HL-60 (cell line): ENCODE data around the gene SLCO4C1.
A peak's percentile ranks its signal among the peaks of the same experiment; 100 is the strongest.
"Not testable (repeated sequence)": the region's sequence is repeated elsewhere in the genome, so short reads cannot be mapped to it uniquely, and the experiment has no call there.

Experiments used
- DNase-seq, 2 experiments: peaks; one replicate each; pipeline ENCODE4 v3.0.0-alpha.2; 2010 to 2020; ENCODE audit warnings: low read depth in 1 of 2, low spot score in 1 of 2
- H3K27ac ChIP-seq: fragments of 250-450 bp; sonication (Bioruptor Pico); replicated peaks from 2 replicates; pipeline ENCODE4 v1.5.1; 2020; ENCODE audit warnings: mild to moderate bottlenecking, moderate library complexity
- H3K27me3 ChIP-seq: fragments of 250-450 bp; sonication (Bioruptor Pico); 2 replicates; pipeline ENCODE4 v1.5.1; 2021; ENCODE audit warnings: mild to moderate bottlenecking, moderate library complexity; ENCODE audit not compliant: insufficient read depth, poor library complexity, severe bottlenecking
- H3K4me3 ChIP-seq: replicated peaks from 2 replicates; pipeline ENCODE4 v1.5.1; 2011; ENCODE audit warnings: mild to moderate bottlenecking, control low read depth, low read length; ENCODE audit not compliant: insufficient read depth
- CTCF ChIP-seq: IDR thresholded peaks from one replicate; pipeline ENCODE4 v1.5.1; 2011; ENCODE audit warnings: low read length, control low read depth, inconsistent platforms; ENCODE audit not compliant: insufficient read depth
- GABPA ChIP-seq: IDR thresholded peaks from 2 replicates; pipeline ENCODE4 v1.6.1; 2012; ENCODE audit warnings: low read depth
- POLR2AphosphoS5 ChIP-seq: IDR thresholded peaks from 2 replicates; pipeline ENCODE4 v1.6.1; 2012; ENCODE audit warnings: low read depth
- REST ChIP-seq: IDR thresholded peaks from 2 replicates; pipeline ENCODE4 v1.6.1; 2012; ENCODE audit warnings: low read depth; ENCODE audit not compliant: insufficient replicate concordance
- SPI1 ChIP-seq: IDR thresholded peaks from 2 replicates; pipeline ENCODE4 v1.6.1; 2012; ENCODE audit warnings: low read depth, mild to moderate bottlenecking, borderline replicate concordance
- long read RNA-seq: library from polyadenylated mRNA; unstranded; transcript quantifications from one replicate; pipeline ENCODE4 v2.0.0, GENCODE V29; 2020

Gene SLCO4C1
- long read RNA-seq, full-length matches to known transcripts = 3 of 3 reads
- long read RNA-seq, partial matches to known transcripts = 0 of 3 reads
- long read RNA-seq, other reads (novel, unspliced or antisense) = 0 of 3 reads

GRCh38 chr5:102296178-102296817 is at the start of gene SLCO4C1:
TSS of gene SLCO4C1 (minus strand) at chr5:102296284. CDS start at chr5:102296262, 22 bp downstream.
- Histone ChIP-seq H3K4me3 (peak within 1 kb of the TSS; percentile 79), H3K27me3 (no peaks in the 10 kb centered on the region), H3K27ac (peak within 1 kb of the TSS; percentile 83)
- TF ChIP-seq CTCF = peak; percentile 29
- TF ChIP-seq GABPA = no peak; the same call in 1 of the 2 replicates
- no peak; the same call in 1 of the 2 replicates for TF ChIP-seq POLR2AphosphoS5
- DNase-seq = peak; percentile 45 to 89

GRCh38 chr5:102341681-102342288 is 45.7 kb upstream of the SLCO4C1 start:
- Histone ChIP-seq H3K27me3 (no peaks in the 10 kb centered on the region), H3K27ac (no peak overlapping the region), H3K4me3 (no peak overlapping the region)
- DNase-seq = no peak
- TF ChIP-seq POLR2AphosphoS5 (no peak), SPI1 (no peak), GABPA (no peak), REST (no peak), CTCF (no peak)

- Histone ChIP-seq H3K4me3 (no peak overlapping the region), H3K27me3 (no peaks in the 10 kb centered on the region), H3K27ac (no peak overlapping the region)
- DNase-seq = no peak
- TF ChIP-seq POLR2AphosphoS5 = no peak
- TF ChIP-seq CTCF = no peak
- no peak for TF ChIP-seq GABPA
- no peak for TF ChIP-seq SPI1
- no peak for TF ChIP-seq REST
Observed at GRCh38 chr5:102324714-102325113, 28.6 kb upstream of the SLCO4C1 start.

- H3K27ac ChIP-seq = peak overlapping the region; percentile 66
- peak in 1 of 2 experiments; percentile 81 for DNase-seq
Observed at GRCh38 chr5:102318801-102319200, 22.7 kb upstream of the SLCO4C1 start.

More at GRCh38 chr5:102318801-102319200, 22.7 kb upstream of the SLCO4C1 start:
- H3K27me3 ChIP-seq, H3K4me3 ChIP-seq: not testable (repeated sequence)
